Epidermal melanocyte (primary cell): ENCODE results near the gene DCDC2.
"Not testable (repeated sequence)": the region's sequence is repeated elsewhere in the genome, so short reads cannot be mapped to it uniquely, and the experiment has no call there.

ENCODE experiments used
- DNase-seq: peaks from one replicate; pipeline ENCODE4 v3.0.0; 2011; ENCODE audit warnings: low spot score; ENCODE audit not compliant: insufficient read length

DCDC2 gene

GRCh38 chr6:24226541-24226940 is 131.3 kb downstream of the DCDC2 start:
- DNase-seq: no peak

- DNase-seq: no peak
Observed at GRCh38 chr6:24225838-24226237, 132.0 kb downstream of the DCDC2 start.

GRCh38 chr6:24223115-24223919 is 134.5 kb downstream of the DCDC2 start:
- no peak for DNase-seq

- DNase-seq: no peak
Observed at GRCh38 chr6:24219670-24220069, 138.2 kb downstream of the DCDC2 start.

GRCh38 chr6:24214984-24215383 is 142.9 kb downstream of the DCDC2 start:
- no peak for DNase-seq

GRCh38 chr6:24207413-24207812 is 150.4 kb downstream of the DCDC2 start:
- no peak for DNase-seq

GRCh38 chr6:24205020-24205492 is 152.8 kb downstream of the DCDC2 start:
- no peak for DNase-seq

- not testable (repeated sequence) for DNase-seq
Observed at GRCh38 chr6:24204113-24204512, 153.7 kb downstream of the DCDC2 start.

GRCh38 chr6:24197892-24198291 is 160.0 kb downstream of the DCDC2 start:
- DNase-seq: no peak

- DNase-seq: no peak
Observed at GRCh38 chr6:24195836-24196597, 161.8 kb downstream of the DCDC2 start.

- DNase-seq: no peak
Observed at GRCh38 chr6:24194978-24195700, 162.7 kb downstream of the DCDC2 start.

- no peak for DNase-seq
Observed at GRCh38 chr6:24193364-24193763, 164.5 kb downstream of the DCDC2 start.

GRCh38 chr6:24191346-24191745 is 166.5 kb downstream of the DCDC2 start:
- DNase-seq: no peak

- no peak for DNase-seq
Observed at GRCh38 chr6:24188578-24189080, 169.2 kb downstream of the DCDC2 start.

- DNase-seq: no peak
Observed at GRCh38 chr6:24187965-24188577, 169.8 kb downstream of the DCDC2 start.

GRCh38 chr6:24186349-24186748 is 171.5 kb downstream of the DCDC2 start:
- no peak for DNase-seq

GRCh38 chr6:24183584-24183983 is 174.3 kb downstream of the DCDC2 start:
- no peak for DNase-seq

- no peak for DNase-seq
Observed at GRCh38 chr6:24157886-24158285, 200.0 kb downstream of the DCDC2 start.

- no peak for DNase-seq
Observed at GRCh38 chr6:24154121-24154520, 203.7 kb downstream of the DCDC2 start.

GRCh38 chr6:24152014-24152413 is 205.8 kb downstream of the DCDC2 start:
- DNase-seq: no peak

- no peak for DNase-seq
Observed at GRCh38 chr6:24149836-24150235, 208.0 kb downstream of the DCDC2 start.
